ENCODE results near the gene EPN2.

EPN2 gene

DNA sequence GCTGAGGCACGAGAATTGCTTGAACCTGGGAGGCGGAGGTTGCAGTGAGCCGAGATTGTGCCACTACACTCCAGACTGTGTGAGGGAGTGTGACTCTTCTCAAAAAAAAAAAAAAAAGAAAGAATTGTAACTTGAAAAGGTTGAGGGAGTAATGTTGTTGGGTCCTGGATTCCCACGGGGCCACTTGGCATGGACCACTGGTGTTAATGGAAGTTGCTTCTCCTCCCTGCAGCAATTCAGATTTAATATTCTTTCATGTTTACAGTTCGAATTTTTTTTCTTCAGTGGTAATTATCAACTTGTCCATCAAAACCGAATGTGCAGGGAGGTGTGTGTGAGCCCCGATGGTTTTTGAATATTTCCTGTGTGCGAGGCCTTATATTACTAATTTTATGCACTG lies 7.2 kb downstream of the EPN2 start:
- TF ChIP-seq, protein P1, sequence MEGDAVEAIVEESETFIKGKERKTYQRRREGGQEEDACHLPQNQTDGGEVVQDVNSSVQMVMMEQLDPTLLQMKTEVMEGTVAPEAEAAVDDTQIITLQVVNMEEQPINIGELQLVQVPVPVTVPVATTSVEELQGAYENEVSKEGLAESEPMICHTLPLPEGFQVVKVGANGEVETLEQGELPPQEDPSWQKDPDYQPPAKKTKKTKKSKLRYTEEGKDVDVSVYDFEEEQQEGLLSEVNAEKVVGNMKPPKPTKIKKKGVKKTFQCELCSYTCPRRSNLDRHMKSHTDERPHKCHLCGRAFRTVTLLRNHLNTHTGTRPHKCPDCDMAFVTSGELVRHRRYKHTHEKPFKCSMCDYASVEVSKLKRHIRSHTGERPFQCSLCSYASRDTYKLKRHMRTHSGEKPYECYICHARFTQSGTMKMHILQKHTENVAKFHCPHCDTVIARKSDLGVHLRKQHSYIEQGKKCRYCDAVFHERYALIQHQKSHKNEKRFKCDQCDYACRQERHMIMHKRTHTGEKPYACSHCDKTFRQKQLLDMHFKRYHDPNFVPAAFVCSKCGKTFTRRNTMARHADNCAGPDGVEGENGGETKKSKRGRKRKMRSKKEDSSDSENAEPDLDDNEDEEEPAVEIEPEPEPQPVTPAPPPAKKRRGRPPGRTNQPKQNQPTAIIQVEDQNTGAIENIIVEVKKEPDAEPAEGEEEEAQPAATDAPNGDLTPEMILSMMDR (IDR thresholded peaks at IDR 0.05; ENCODE audit: control extremely low read depth, extremely low read depth, low read depth, missing control alignments) = no peak
- ChIA-PET CTCF (interaction anchor here (1.1 to 2.0 kb wide), 2 partner anchors 10 to 13 kb away, joined by 3 to 6 read pairs; no protein-coding TSS in a partner anchor), POLR2A (no interaction called here)
- no peak for DNase-seq (ENCODE audit: extremely low spot score)

DNA sequence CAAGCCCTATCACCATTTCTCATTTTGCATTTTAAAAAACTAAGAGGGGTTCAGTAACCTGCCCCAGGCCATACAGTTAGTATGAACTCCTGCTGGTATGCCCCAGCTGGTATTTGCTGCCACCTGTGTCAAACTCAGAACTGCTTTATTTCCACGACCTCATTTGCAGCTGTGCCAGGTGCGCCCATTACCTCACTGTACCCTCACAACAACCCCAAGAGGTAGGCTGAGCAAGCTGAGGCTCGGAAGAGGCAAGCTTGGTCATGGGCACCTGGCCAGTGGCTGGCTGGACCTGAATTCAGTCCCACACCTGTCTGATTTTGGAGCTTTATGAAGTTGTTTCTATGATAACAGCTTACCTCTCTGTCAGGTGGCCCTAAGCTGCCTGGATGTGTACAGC lies 7.6 kb downstream of the EPN2 start:
- CTCF ChIA-PET = interaction anchor here (1.1 to 2.0 kb wide), 3 partner anchors 10 to 93 kb away, joined by 3 to 6 read pairs (median 3); no protein-coding TSS in a partner anchor

DNA sequence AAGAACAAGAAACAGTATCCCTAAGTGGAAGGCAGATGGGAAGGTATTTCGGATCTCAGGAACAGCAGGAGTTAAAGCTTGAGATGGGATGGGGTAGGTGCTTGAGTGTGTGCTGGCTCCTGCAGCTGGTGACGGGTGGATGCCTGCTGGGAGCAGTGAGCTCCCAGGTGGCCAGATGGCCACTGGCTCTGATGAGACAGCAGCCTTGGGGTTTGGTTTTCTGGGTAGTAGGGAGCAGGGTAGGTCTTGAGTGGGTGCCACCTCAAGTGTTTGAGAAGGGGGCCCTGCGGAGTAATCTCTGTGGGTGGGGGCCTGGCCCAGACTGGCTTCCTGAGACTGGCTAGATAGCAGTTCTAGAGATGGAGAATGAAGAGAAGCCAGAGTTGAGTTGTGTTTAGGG lies 10.3 kb downstream of the EPN2 start:
- TF ChIP-seq, protein P1 (IDR thresholded peaks at IDR 0.05; ENCODE audit: control extremely low read depth, extremely low read depth, low read depth, missing control alignments) = no peak
- CTCF ChIA-PET = interaction anchor here (1.0 to 1.9 kb wide), 5 partner anchors 9 to 116 kb away, joined by 3 to 6 read pairs (median 4); partner anchors contain the start of gene B9D1
- no peak for DNase-seq (ENCODE audit: extremely low spot score)
- POLR2A ChIA-PET = no interaction called here

More for the DNA sequence above, 7.6 kb downstream of the EPN2 start:
- TF ChIP-seq, protein P1 (IDR thresholded peaks at IDR 0.05; ENCODE audit: control extremely low read depth, extremely low read depth, low read depth, missing control alignments) = no peak
- POLR2A ChIA-PET = interaction anchor here (0.7 kb wide), 1 partner anchor 1628 kb away, joined by 4 read pairs; no protein-coding TSS in a partner anchor
- no peak for DNase-seq (ENCODE audit: extremely low spot score)

DNA sequence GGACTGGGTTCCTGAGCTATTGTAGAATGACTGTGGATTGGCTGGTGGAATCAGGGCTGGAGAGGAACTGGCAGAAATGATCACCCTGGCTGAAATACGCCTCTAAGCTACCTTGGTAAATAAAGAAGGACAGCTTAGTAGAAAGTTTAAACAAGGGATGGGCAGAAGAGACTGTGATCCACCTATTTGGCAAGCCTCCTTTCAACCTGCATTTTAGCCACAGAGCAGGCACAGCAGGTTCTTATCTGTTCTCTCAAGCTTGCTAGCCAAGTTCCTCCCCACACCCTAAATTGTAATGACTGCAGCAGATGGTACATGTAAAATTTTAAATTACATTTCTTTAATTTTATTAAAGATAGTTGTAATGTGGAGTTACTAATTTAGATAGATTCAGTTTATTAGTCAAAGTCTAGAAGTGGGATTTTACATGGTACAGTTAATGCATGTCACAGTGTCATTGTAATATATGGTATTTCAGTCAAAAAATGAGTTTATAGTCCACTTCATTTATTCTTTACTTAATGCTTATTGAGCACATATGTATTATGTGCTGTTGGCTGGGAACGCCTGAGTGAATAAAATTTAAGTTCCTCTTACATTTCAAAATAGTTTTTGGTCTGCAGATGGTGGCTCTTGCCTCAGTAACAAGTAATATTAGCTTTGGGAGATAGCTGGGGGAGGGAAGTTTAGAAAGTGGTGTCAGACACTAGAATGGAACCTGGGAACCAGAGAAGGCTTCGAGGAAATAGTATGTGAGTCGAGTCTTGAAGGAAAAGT lies 11.2 kb downstream of the EPN2 start:
- ChIA-PET CTCF (interaction anchor here (1.1 to 1.7 kb wide), 6 partner anchors 9 to 115 kb away, joined by 3 to 6 read pairs (median 4); partner anchors contain the start of gene B9D1), POLR2A (no interaction called here)
- DNase-seq (ENCODE audit: extremely low spot score) = no peak
- TF ChIP-seq, protein P1 (IDR thresholded peaks at IDR 0.05; ENCODE audit: control extremely low read depth, extremely low read depth, low read depth, missing control alignments) = no peak

DNA sequence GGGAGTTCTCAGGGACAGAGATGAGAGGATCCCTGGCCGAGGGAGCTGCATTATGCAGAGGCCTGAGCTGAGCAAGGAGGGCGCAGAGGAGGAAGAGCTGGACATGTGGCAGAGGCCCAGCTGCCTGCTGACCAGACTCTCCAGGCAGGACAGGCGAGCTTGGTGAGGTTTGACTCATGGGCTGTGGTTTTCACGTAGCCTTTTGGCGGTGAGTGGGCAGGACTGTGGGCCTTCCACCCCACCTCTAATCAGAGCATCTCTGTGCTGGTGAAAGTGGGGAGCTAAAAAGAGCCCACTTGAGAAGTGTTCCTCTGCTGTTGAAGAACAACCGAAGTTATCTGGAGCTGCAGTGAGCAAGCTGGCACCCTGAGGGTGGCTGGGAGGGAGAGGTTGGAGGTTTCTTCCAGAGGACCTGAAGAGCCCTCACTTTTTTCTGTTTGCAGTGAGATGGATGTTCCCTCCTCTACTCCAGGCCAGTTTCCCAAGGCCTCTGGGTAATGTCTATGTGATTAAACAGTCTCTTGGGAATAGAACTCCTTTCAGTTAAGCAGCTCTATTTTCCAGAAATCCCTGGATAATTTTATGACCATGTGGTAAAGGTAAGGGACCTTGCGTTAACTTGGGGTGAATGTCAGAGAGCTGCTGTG lies 11.9 kb downstream of the EPN2 start:
- no peak for DNase-seq (ENCODE audit: extremely low spot score)
- ChIA-PET POLR2A (no interaction called here), CTCF (interaction anchor here (1.0 to 1.7 kb wide), 6 partner anchors 10 to 114 kb away, joined by 3 to 5 read pairs (median 4); partner anchors contain the start of gene B9D1)
- TF ChIP-seq, protein P1 (IDR thresholded peaks at IDR 0.05; ENCODE audit: control extremely low read depth, extremely low read depth, low read depth, missing control alignments) = no peak

DNA sequence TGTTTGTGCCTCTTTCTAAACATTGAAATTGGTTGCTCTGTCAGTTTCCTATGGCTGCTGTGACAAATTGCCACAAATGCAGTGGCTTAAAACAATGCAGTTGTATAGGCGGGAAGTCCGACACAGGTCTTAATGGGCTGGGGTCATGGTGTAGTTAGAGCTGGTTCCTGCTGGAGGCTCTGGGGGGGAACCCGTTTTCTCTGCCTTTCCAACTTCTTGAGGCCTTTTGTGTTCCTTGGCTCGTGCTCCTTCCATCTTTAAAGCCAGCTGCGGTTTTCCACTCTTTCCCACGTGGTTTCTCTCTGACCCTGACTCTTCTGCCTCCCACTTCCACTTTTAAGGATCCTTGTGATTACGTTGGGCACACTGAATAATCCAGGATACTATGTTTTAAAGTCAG lies 12.5 kb downstream of the EPN2 start:
- CTCF ChIA-PET = interaction anchor here (1.0 to 1.7 kb wide), 4 partner anchors 10 to 67 kb away, joined by 3 to 5 read pairs (median 4); no protein-coding TSS in a partner anchor
- POLR2A ChIA-PET = no interaction called here
- TF ChIP-seq, protein P1 (IDR thresholded peaks at IDR 0.05; ENCODE audit: control extremely low read depth, extremely low read depth, low read depth, missing control alignments) = no peak
- no peak for DNase-seq (ENCODE audit: extremely low spot score)

Measured in GM10248 (cell line).